ENCODE results near the gene NTN5.
A peak's percentile ranks its signal among the peaks of the same experiment; 100 is the strongest.
"Not testable (repeated sequence)": the region's sequence is repeated elsewhere in the genome, so short reads cannot be mapped to it uniquely, and the experiment has no call there.

Gene NTN5

GRCh38 chr19:48672994-48673393 is at the start of gene NTN5:
TSS of gene NTN5 (minus strand) at chr19:48673017. CDS start at chr19:48670986, 2,031 bp downstream.
- no peak for DNase-seq

- DNase-seq: no peak
These were observed 49.4 kb upstream of the NTN5 start for GRCh38 chr19:48722196-48722708.

DNA sequence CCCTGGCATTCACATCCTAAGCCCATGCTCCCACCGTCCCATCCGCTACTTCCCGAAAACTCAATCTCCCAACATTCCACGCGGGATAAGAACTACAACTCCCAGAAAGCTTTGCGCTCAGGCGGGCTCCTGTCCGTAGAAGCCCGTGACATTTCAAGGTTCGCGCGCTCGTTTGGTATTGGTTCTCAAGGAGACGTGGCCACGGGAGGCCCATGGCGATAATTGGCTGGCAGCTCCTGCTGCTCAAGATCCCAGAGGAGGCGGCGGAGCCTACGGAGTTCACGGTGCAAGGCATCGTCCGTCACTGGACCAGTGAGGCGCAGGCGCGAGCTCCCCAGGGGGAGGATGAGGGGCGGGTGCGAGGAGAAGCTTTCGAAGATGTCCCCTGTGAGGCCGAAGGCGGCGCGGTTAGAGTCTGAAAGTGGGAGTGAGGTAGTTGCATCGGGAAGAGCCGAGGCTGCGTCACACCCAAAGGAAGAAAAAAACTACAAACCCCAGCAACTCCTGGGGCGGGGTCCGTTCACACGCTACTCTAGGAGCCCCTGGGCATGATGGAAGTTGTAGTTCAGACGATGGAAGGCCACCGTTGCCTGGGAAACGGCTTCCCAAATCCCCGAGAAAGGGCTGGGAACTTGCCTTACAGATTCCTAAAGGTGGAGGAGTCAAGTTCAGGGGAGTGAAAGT is 47.9 kb upstream of the NTN5 start:
- peak; percentile 96 for DNase-seq

DNA sequence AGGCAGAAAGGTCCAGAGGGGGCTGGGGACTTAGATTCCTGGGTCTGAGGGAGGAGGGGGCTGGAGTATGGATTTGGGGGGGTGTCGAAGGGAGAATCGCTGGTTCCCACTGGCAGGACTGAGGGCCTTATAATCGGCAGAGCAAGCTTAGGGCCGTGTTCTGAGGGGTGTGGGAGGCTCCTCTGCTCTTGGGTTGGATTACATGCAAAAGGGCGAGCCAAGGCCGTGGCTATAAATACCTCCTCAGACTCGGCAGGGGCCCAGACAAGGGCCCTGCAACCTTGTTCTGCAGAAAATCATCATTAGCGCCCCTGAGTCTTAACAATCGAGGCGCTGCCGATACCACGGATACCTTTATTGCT is 47.4 kb upstream of the NTN5 start:
- no peak for DNase-seq

DNA sequence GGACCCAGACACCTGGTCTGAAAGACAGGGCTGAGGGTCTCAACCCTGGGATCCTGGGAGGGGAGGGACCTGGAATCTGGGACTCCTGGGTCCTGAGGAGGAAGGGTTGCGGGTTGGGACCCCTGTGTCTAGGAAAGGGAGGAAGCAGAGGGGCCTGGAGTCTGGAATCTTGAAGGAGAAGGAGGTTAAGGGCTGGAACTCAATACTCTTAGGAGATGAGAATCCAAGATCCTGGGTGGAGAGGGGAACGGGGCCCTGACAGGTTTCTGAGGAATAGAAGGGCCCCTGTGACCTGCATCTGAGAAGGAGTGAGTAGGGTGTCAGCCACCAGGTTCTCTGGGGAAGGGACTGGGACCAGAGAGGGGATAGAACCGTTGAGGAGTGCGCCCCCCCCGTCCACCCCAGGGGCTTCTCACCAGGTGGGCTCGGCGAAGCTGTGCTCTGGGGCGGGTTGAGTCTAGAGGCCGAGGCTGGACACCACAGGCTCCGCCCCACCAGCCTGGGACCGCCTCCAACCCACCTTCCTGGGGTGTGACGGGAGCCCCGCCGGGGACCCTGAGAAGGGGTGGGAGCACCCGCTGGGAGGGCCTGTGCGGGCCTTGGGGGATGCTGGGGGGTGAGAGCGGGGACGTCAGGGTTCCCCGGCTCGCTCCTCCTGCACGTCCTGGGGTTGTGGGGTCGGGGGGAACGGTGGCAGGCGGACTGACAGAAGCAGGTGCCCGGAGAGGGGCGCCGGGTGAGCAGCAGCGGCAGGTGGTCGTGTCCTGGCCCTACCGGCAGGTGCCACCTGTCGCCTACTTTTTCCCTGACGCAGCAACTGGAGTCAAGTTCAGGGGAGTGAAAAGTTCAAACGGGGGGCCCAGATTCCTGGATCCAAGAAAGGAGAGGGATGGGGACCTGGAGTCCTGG is 46.7 kb upstream of the NTN5 start, which contains the start of gene MAMSTR:
MAMSTR (minus strand) TSS at position 463 of the 909 bp plus-strand sequence. CDS start 694 bp downstream, outside the sequence.
- no peak for DNase-seq

GRCh38 chr19:48718711-48719231 is 46.0 kb upstream of the NTN5 start:
- DNase-seq: no peak

DNA sequence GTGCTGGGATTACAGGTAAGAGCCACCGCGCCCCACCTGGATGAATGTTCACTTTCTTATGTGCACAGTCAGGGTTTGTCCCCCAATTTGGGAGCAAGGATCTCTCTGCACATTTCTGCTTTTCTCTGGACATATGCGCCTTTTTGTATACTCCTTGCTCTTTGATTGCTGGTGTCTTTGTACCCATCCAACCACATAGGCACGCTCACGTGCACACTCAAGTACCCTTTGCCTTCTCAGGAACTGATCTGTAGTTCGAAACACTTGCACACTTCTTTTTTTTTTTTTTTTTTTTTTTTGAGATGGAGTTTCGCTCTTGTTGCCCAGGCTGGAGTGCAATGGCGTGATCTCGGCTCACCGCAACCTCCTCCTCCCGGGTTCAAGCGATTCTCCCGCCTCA is 45.3 kb upstream of the NTN5 start:
- DNase-seq: not testable (repeated sequence)

GRCh38 chr19:48716562-48717291 is 43.9 kb upstream of the NTN5 start:
- peak; percentile 74 for DNase-seq

DNA sequence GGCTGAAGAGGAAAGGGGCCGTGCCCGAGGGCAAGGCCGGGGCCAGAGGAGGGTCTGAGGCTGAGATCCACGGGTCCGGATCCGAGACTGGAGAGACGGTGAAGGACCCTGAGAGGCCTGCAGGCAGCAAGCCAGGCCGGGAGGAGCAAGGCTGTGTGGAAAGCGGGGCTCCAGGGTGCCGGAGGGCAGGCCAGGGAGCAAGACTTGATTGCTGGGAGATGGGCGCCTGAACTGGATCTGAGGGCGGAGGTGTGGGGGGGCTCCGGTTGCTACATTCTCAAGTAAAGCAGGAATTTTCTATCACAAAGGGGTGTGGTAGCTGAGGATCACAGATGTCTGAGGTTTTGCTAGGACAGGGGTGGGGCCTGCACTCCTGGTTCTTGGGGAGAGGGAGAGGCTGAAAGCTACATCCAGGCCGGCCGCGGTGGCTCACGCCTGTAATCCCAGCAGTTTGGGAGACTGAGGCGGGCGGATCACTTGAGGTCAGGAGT is 42.9 kb upstream of the NTN5 start:
- DNase-seq: peak; percentile 17

- no peak for DNase-seq
These were observed 42.2 kb upstream of the NTN5 start for GRCh38 chr19:48714759-48715675.

GRCh38 chr19:48713864-48714755 is 41.3 kb upstream of the NTN5 start:
- DNase-seq: peak; percentile 98

GRCh38 chr19:48713041-48713863 is 40.4 kb upstream of the NTN5 start:
- DNase-seq: no peak

- no peak for DNase-seq
These were observed 38.4 kb upstream of the NTN5 start for GRCh38 chr19:48711106-48711662.

DNA sequence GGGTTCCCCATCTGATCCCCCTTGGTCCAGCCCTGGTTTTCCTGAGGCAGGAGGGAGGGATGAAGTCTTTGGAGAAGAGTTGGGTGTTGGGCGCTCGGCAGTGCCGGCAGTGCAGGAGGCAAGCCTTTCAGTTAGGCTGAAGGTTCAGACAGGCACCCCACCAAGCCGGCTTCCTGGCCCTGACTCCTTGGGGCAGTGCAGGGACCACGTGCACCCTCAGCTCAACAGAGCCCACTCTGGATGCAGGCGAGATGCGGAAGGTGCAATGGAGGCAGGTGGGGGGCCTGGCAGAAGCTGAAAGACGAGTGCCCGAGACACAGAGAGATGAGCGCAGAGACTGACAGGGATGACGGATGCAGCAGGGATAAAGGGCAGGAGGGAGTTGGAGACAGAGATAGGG is 35.7 kb upstream of the NTN5 start:
- no peak for DNase-seq

- no peak for DNase-seq
These were observed 32.6 kb upstream of the NTN5 start for GRCh38 chr19:48705431-48705830.

DNA sequence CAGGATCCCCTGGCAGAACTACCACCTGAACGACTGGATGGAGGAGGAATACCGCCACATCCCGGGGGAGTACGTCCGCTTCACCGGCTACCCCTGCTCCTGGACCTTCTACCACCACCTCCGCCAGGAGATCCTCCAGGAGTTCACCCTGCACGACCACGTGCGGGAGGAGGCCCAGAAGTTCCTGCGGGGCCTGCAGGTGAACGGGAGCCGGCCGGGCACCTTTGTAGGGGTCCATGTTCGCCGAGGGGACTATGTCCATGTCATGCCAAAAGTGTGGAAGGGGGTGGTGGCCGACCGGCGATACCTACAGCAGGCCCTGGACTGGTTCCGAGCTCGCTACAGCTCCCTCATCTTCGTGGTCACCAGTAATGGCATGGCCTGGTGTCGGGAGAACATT is 30.5 kb upstream of the NTN5 start:
- DNase-seq: no peak

DNA sequence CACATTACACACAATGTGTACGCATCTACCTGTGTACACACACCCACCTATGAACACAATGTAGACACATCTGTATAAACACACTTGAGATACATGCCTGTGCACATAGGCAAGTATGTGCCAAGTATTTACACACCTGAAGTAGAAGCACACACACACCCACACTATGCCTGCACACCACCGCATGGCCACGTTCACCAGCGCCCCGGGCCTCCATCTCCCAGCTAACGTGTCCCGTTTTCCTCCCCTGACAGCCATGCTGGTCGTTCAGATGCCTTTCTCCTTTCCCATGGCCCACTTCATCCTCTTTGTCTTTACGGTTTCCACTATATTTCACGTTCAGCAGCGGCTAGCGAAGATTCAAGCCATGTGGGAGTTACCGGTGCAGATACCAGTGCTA is 29.9 kb upstream of the NTN5 start:
- no peak for DNase-seq

GRCh38 chr19:48698046-48698445 is 25.2 kb upstream of the NTN5 start:
- no peak for DNase-seq

- DNase-seq: no peak
These were observed 23.7 kb upstream of the NTN5 start for GRCh38 chr19:48696353-48697010.

Measured in NCI-H2227 treated with DMSO at 0.1 percent for 48 hours (cell line).